Ishikawa (cell line): Measurements from ENCODE around the gene ZNF662.
A peak's percentile ranks its signal among the peaks of the same experiment; 100 is the strongest.

ENCODE experiments used
- CEBPB ChIP-seq: IDR thresholded peaks from 2 replicates; pipeline ENCODE4 v1.6.1; 2012
- CREB1 ChIP-seq: IDR thresholded peaks from 2 replicates; pipeline ENCODE4 v1.6.1; 2012; ENCODE audit warnings: low read depth
- EGR1 ChIP-seq: IDR thresholded peaks from 2 replicates; pipeline ENCODE4 v1.6.1; 2012
- EP300 ChIP-seq: IDR thresholded peaks from 2 replicates; pipeline ENCODE4 v1.6.1; 2012; ENCODE audit warnings: borderline replicate concordance
- FOXM1 ChIP-seq: IDR thresholded peaks from 2 replicates; pipeline ENCODE4 v1.6.1; 2012; ENCODE audit warnings: low read depth, borderline replicate concordance
- MAX ChIP-seq: IDR thresholded peaks from 2 replicates; pipeline ENCODE4 v1.6.1; 2012
- NFIC ChIP-seq: IDR thresholded peaks from 2 replicates; pipeline ENCODE4 v1.6.1; 2012
- RAD21 ChIP-seq: IDR thresholded peaks from 2 replicates; pipeline ENCODE4 v1.6.1; 2012; ENCODE audit warnings: low read depth
- REST ChIP-seq: IDR thresholded peaks from 2 replicates; pipeline ENCODE4 v1.6.1; 2012; ENCODE audit warnings: low read depth, mild to moderate bottlenecking
- TAF1 ChIP-seq: IDR thresholded peaks from 2 replicates; pipeline ENCODE4 v1.6.1; 2012; ENCODE audit warnings: low read depth, mild to moderate bottlenecking
- TCF12 ChIP-seq: IDR thresholded peaks from 2 replicates; pipeline ENCODE4 v1.6.1; 2012; ENCODE audit warnings: low read depth
- TEAD4 ChIP-seq: IDR thresholded peaks from 2 replicates; pipeline ENCODE4 v1.6.1; 2012
- USF1 ChIP-seq: IDR thresholded peaks from 2 replicates; pipeline ENCODE4 v1.6.1; 2012
- YY1 ChIP-seq: IDR thresholded peaks from 2 replicates; pipeline ENCODE4 v1.6.1; 2012; ENCODE audit warnings: low read depth
- ZBTB7A ChIP-seq: IDR thresholded peaks from 2 replicates; pipeline ENCODE4 v1.6.1; 2012; ENCODE audit warnings: low read depth

Gene ZNF662

GRCh38 chr3:42911551-42911950 lies 5.6 kb downstream of the ZNF662 start:
- no peak for TF ChIP-seq ZBTB7A
- no peak for TF ChIP-seq TAF1
- TF ChIP-seq REST, result no peak
- no peak for TF ChIP-seq MAX
- no peak for TF ChIP-seq TEAD4
- no peak for TF ChIP-seq RAD21
- TF ChIP-seq CEBPB, result no peak
- TF ChIP-seq EP300, result no peak
- TF ChIP-seq TCF12, result no peak
- no peak for TF ChIP-seq USF1
- no peak for TF ChIP-seq FOXM1

- TF ChIP-seq TEAD4 (peak; percentile 37; the same call in 1 of the 2 replicates), EGR1 (no peak), TCF12 (no peak), TAF1 (no peak), FOXM1 (no peak), USF1 (no peak), ZBTB7A (no peak), EP300 (no peak), MAX (no peak), RAD21 (no peak), CREB1 (no peak), REST (no peak), YY1 (no peak), NFIC (no peak), CEBPB (0 out of 2 replicates have a peak, but pooled peaks have one; percentile 30)
Observed at GRCh38 chr3:42914771-42915515, 9.0 kb downstream of the ZNF662 start.

GRCh38 chr3:42923606-42924005 lies 17.7 kb downstream of the ZNF662 start:
- TF ChIP-seq USF1 (no peak), YY1 (no peak), FOXM1 (no peak), CREB1 (no peak), TEAD4 (no peak), TCF12 (no peak), TAF1 (no peak), EP300 (no peak), CEBPB (no peak), REST (no peak), NFIC (no peak), ZBTB7A (no peak), EGR1 (no peak), RAD21 (no peak), MAX (no peak)
